ENCODE data around the gene DGKI.

DGKI gene

GRCh38 chr7:137489880-137490279 lies 356.9 kb downstream of the DGKI start:
- Histone ChIP-seq H3K36me3 (replicated peaks in 1 of 2; ENCODE audit: control insufficient read depth in 2 of 2, insufficient read depth in 2 of 2, low read length in 2 of 2) (no peaks in the 10 kb centered on the region), H3K9me3 (replicated peaks in 1 of 2; ENCODE audit: control insufficient read depth in 2 of 2, insufficient read depth in 1 of 2, low read depth in 1 of 2, low read length in 2 of 2) (peaks cover 2% of the 10 kb centered on the region in 2 donors), H2AK5ac (ENCODE audit: low read depth, low read length) (no peak overlapping the region), H3K9ac (ENCODE audit: low read depth, low read length, poor library complexity) (no peak overlapping the region), H2BK15ac (ENCODE audit: low read length) (no peak overlapping the region), H3K4me3 (ENCODE audit: low read length in 2 of 2) (no peak overlapping the region), H3K4ac (ENCODE audit: low read length) (no peak overlapping the region), H3K27ac (replicated peaks; ENCODE audit: low read length) (no peak overlapping the region), H4K91ac (ENCODE audit: low read depth, low read length, poor library complexity) (no peak overlapping the region), H4K8ac (ENCODE audit: low read depth, low read length) (no peak overlapping the region), H2BK120ac (ENCODE audit: low read depth, low read length) (no peak overlapping the region), H3K4me2 (ENCODE audit: insufficient read depth, low read length, poor library complexity, severe bottlenecking) (no peak overlapping the region), H3K18ac (ENCODE audit: low read length) (no peak overlapping the region), H2BK12ac (ENCODE audit: low read length) (no peak overlapping the region), H3K14ac (ENCODE audit: low read length) (no peak overlapping the region), H3K79me1 (ENCODE audit: low read depth, low read length) (peaks cover 1% of the 10 kb centered on the region), H3K23ac (ENCODE audit: low read depth, low read length, poor library complexity) (no peak overlapping the region), H3K4me1 (ENCODE audit: control insufficient read depth in 2 of 2, insufficient read depth in 1 of 2, low read depth in 1 of 2, low read length in 2 of 2) (peaks cover 0 to 5% of the 10 kb centered on the region in 2 donors), H2BK5ac (ENCODE audit: low read length) (no peak overlapping the region), H3K27me3 (ENCODE audit: control insufficient read depth in 3 of 3, insufficient read depth in 3 of 3, low read depth in 1 of 3, low read length in 3 of 3) (no peaks in the 10 kb centered on the region), H2AFZ (ENCODE audit: low read length) (no peak overlapping the region)
- no CpG with 5 or more reads among the region's 2 CpGs for WGBS, 2 donors (ENCODE audit: extremely low coverage in 2 of 2, insufficient read length in 2 of 2, insufficient replicate concordance in 1 of 2)
- DNase-seq (ENCODE audit: low spot score) = no peak

- no peak overlapping the region for H2AK5ac ChIP-seq (ENCODE audit: low read depth, low read length)
- H3K14ac ChIP-seq (ENCODE audit: low read length) = no peak overlapping the region
- no peak overlapping the region for H4K8ac ChIP-seq (ENCODE audit: low read depth, low read length)
- H3K79me1 ChIP-seq (ENCODE audit: low read depth, low read length) = peaks cover under 1% of the 10 kb centered on the region
- H3K27me3 ChIP-seq (ENCODE audit: control insufficient read depth in 3 of 3, insufficient read depth in 3 of 3, low read depth in 1 of 3, low read length in 3 of 3) = no peaks in the 10 kb centered on the region
- H2BK5ac ChIP-seq (ENCODE audit: low read length) = no peak overlapping the region
- peaks cover 0 to 2% of the 10 kb centered on the region in 2 donors for H3K9me3 ChIP-seq (replicated peaks in 1 of 2; ENCODE audit: control insufficient read depth in 2 of 2, insufficient read depth in 1 of 2, low read depth in 1 of 2, low read length in 2 of 2)
- no peak overlapping the region for H2BK15ac ChIP-seq (ENCODE audit: low read length)
- DNase-seq (ENCODE audit: low spot score) = no peak
- H3K27ac ChIP-seq (replicated peaks; ENCODE audit: low read length) = no peak overlapping the region
- H2BK12ac ChIP-seq (ENCODE audit: low read length) = no peak overlapping the region
- H3K4me2 ChIP-seq (ENCODE audit: insufficient read depth, low read length, poor library complexity, severe bottlenecking) = no peak overlapping the region
- no peak overlapping the region for H4K91ac ChIP-seq (ENCODE audit: low read depth, low read length, poor library complexity)
- no peak overlapping the region for H3K4ac ChIP-seq (ENCODE audit: low read length)
- no peak overlapping the region for H3K18ac ChIP-seq (ENCODE audit: low read length)
- H3K9ac ChIP-seq (ENCODE audit: low read depth, low read length, poor library complexity) = no peak overlapping the region
- no peaks in the 10 kb centered on the region for H3K36me3 ChIP-seq (replicated peaks in 1 of 2; ENCODE audit: control insufficient read depth in 2 of 2, insufficient read depth in 2 of 2, low read length in 2 of 2)
- no peak overlapping the region for H3K23ac ChIP-seq (ENCODE audit: low read depth, low read length, poor library complexity)
- no peak overlapping the region for H3K4me3 ChIP-seq (ENCODE audit: low read length in 2 of 2)
- WGBS, 2 donors (ENCODE audit: extremely low coverage in 2 of 2, insufficient read length in 2 of 2, insufficient replicate concordance in 1 of 2) = no CpG with 5 or more reads among the region's 1 CpG
- no peak overlapping the region for H2BK120ac ChIP-seq (ENCODE audit: low read depth, low read length)
- peaks cover 0 to 10% of the 10 kb centered on the region in 2 donors for H3K4me1 ChIP-seq (ENCODE audit: control insufficient read depth in 2 of 2, insufficient read depth in 1 of 2, low read depth in 1 of 2, low read length in 2 of 2)
- H2AFZ ChIP-seq (ENCODE audit: low read length) = no peak overlapping the region
These were observed 358.7 kb downstream of the DGKI start for GRCh38 chr7:137488038-137488437.

GRCh38 chr7:137485818-137486217 lies 361.0 kb downstream of the DGKI start:
- Histone ChIP-seq H3K9ac (ENCODE audit: low read depth, low read length, poor library complexity) (no peak overlapping the region), H3K9me3 (replicated peaks in 1 of 2; ENCODE audit: control insufficient read depth in 2 of 2, insufficient read depth in 1 of 2, low read depth in 1 of 2, low read length in 2 of 2) (no peaks in the 10 kb centered on the region), H2AFZ (ENCODE audit: low read length) (no peak overlapping the region), H3K23ac (ENCODE audit: low read depth, low read length, poor library complexity) (no peak overlapping the region), H2BK12ac (ENCODE audit: low read length) (no peak overlapping the region), H3K27ac (replicated peaks; ENCODE audit: low read length) (no peak overlapping the region), H3K18ac (ENCODE audit: low read length) (no peak overlapping the region), H2BK15ac (ENCODE audit: low read length) (no peak overlapping the region), H4K91ac (ENCODE audit: low read depth, low read length, poor library complexity) (no peak overlapping the region), H2AK5ac (ENCODE audit: low read depth, low read length) (no peak overlapping the region), H3K4ac (ENCODE audit: low read length) (no peak overlapping the region), H3K4me2 (ENCODE audit: insufficient read depth, low read length, poor library complexity, severe bottlenecking) (no peak overlapping the region), H2BK5ac (ENCODE audit: low read length) (no peak overlapping the region), H3K4me3 (ENCODE audit: low read length in 2 of 2) (no peak overlapping the region), H4K8ac (ENCODE audit: low read depth, low read length) (no peak overlapping the region), H3K36me3 (replicated peaks in 1 of 2; ENCODE audit: control insufficient read depth in 2 of 2, insufficient read depth in 2 of 2, low read length in 2 of 2) (no peaks in the 10 kb centered on the region), H3K14ac (ENCODE audit: low read length) (no peak overlapping the region), H3K27me3 (ENCODE audit: control insufficient read depth in 3 of 3, insufficient read depth in 3 of 3, low read depth in 1 of 3, low read length in 3 of 3) (no peaks in the 10 kb centered on the region), H3K4me1 (ENCODE audit: control insufficient read depth in 2 of 2, insufficient read depth in 1 of 2, low read depth in 1 of 2, low read length in 2 of 2) (peaks cover 0 to 8% of the 10 kb centered on the region in 2 donors), H3K79me1 (ENCODE audit: low read depth, low read length) (no peaks in the 10 kb centered on the region), H2BK120ac (ENCODE audit: low read depth, low read length) (no peak overlapping the region)
- DNase-seq (ENCODE audit: low spot score) = peak; percentile 17
- WGBS, 2 donors (ENCODE audit: extremely low coverage in 2 of 2, insufficient read length in 2 of 2, insufficient replicate concordance in 1 of 2) = no CpG with 5 or more reads among the region's 2 CpGs

- Histone ChIP-seq H3K27me3 (ENCODE audit: control insufficient read depth in 3 of 3, insufficient read depth in 3 of 3, low read depth in 1 of 3, low read length in 3 of 3) (no peaks in the 10 kb centered on the region), H2AFZ (ENCODE audit: low read length) (no peak overlapping the region), H3K18ac (ENCODE audit: low read length) (no peak overlapping the region), H3K36me3 (replicated peaks in 1 of 2; ENCODE audit: control insufficient read depth in 2 of 2, insufficient read depth in 2 of 2, low read length in 2 of 2) (no peaks in the 10 kb centered on the region), H3K79me1 (ENCODE audit: low read depth, low read length) (no peaks in the 10 kb centered on the region), H3K9ac (ENCODE audit: low read depth, low read length, poor library complexity) (no peak overlapping the region), H2BK120ac (ENCODE audit: low read depth, low read length) (no peak overlapping the region), H2BK5ac (ENCODE audit: low read length) (no peak overlapping the region), H3K27ac (replicated peaks; ENCODE audit: low read length) (peak overlapping the region; percentile 66), H3K4ac (ENCODE audit: low read length) (no peak overlapping the region), H3K23ac (ENCODE audit: low read depth, low read length, poor library complexity) (no peak overlapping the region), H3K4me1 (ENCODE audit: control insufficient read depth in 2 of 2, insufficient read depth in 1 of 2, low read depth in 1 of 2, low read length in 2 of 2) (peaks cover 0 to 8% of the 10 kb centered on the region in 2 donors), H2AK5ac (ENCODE audit: low read depth, low read length) (no peak overlapping the region), H3K4me3 (ENCODE audit: low read length in 2 of 2) (no peak overlapping the region), H3K4me2 (ENCODE audit: insufficient read depth, low read length, poor library complexity, severe bottlenecking) (no peak overlapping the region), H2BK12ac (ENCODE audit: low read length) (no peak overlapping the region), H3K9me3 (replicated peaks in 1 of 2; ENCODE audit: control insufficient read depth in 2 of 2, insufficient read depth in 1 of 2, low read depth in 1 of 2, low read length in 2 of 2) (no peaks in the 10 kb centered on the region), H2BK15ac (ENCODE audit: low read length) (no peak overlapping the region), H4K91ac (ENCODE audit: low read depth, low read length, poor library complexity) (no peak overlapping the region), H4K8ac (ENCODE audit: low read depth, low read length) (no peak overlapping the region), H3K14ac (ENCODE audit: low read length) (no peak overlapping the region)
- peak; percentile 18 for DNase-seq (ENCODE audit: low spot score)
- no CpG with 5 or more reads among the region's 1 CpG for WGBS, 2 donors (ENCODE audit: extremely low coverage in 2 of 2, insufficient read length in 2 of 2, insufficient replicate concordance in 1 of 2)
These were observed 362.4 kb downstream of the DGKI start for GRCh38 chr7:137484326-137484725.

All from neuronal stem cell (in vitro differentiated cells).